Naive thymus-derived CD4-positive, alpha-beta T cell (primary cell): ENCODE data around the gene GMDS. TPM values are rescaled to one million over a fixed set of nuclear protein-coding genes. Genes with fewer than 3 reads are reported as not detected.

Source experiments
- ATAC-seq: fragments of 150-1000 bp; cut with Tn5 transposase; 2 replicates; pipeline ENCODE4 v1.10.0; 2021; ENCODE audit warnings: mild to moderate bottlenecking, moderate library complexity
- CTCF ChIA-PET: fragments of 350-600 bp; sonication (Branson Sonifier 250); formaldehyde crosslinking; loops from one replicate; lab custom pipeline; 2021; ENCODE audit warnings: antibody characterized with exemption; lab: Charles Lee
- POLR2A ChIA-PET: fragments of 350-600 bp; sonication (Branson Sonifier 250); formaldehyde crosslinking; loops from one replicate; lab custom pipeline; 2021; ENCODE audit warnings: antibody characterized with exemption, inconsistent platforms; lab: Charles Lee
- DNase-seq, 9 donors: peaks; one replicate each; pipeline versions ENCODE4 v3.0.0 to v3.0.0-alpha.2; 2020 to 2022; ENCODE audit warnings: mixed read lengths in 1 of 9
- H3K27ac ChIP-seq: one replicate; pipeline ENCODE4 v1.7.0; 2013; ENCODE audit warnings: mild to moderate bottlenecking, low read depth, low read length, moderate library complexity
- H3K27me3 ChIP-seq, 2 donors: one replicate each; pipeline ENCODE4 v1.7.0; 2013; ENCODE audit warnings: low read length in 2 of 2, mild to moderate bottlenecking in 2 of 2, moderate library complexity in 2 of 2; ENCODE audit not compliant: control insufficient read depth in 2 of 2, insufficient read depth in 2 of 2
- H3K36me3 ChIP-seq, 3 experiments: 1 replicate in 2 of 3; 2 replicates in 1 of 3; pipeline ENCODE4 v1.7.0; 2013; ENCODE audit warnings: low read length in 3 of 3, mild to moderate bottlenecking in 3 of 3, moderate library complexity in 1 of 3; ENCODE audit not compliant: insufficient read depth in 3 of 3, control insufficient read depth in 2 of 3
- H3K4me1 ChIP-seq, 2 donors: one replicate each; pipeline ENCODE4 v1.7.0; 2013; ENCODE audit warnings: low read length in 2 of 2, mild to moderate bottlenecking in 2 of 2, moderate library complexity in 1 of 2; ENCODE audit not compliant: control insufficient read depth in 2 of 2, insufficient read depth in 2 of 2
- H3K4me3 ChIP-seq: 2 replicates; pipeline ENCODE4 v1.7.0; 2013; ENCODE audit warnings: mild to moderate bottlenecking, low read length
- H3K9me3 ChIP-seq, 3 experiments: 1 replicate in 2 of 3; 2 replicates in 1 of 3; pipeline ENCODE4 v1.7.0; 2013; ENCODE audit warnings: low read length in 3 of 3; ENCODE audit not compliant: control insufficient read depth in 2 of 3
- H3K27ac Mint-ChIP-seq, 9 donors: one replicate each; pipeline ENCODE4 v1.8.0; 2020 to 2022; ENCODE audit warnings: mixed read lengths in 9 of 9, mild to moderate bottlenecking in 8 of 9, moderate library complexity in 5 of 9, inconsistent platforms in 2 of 9
- H3K27me3 Mint-ChIP-seq, 5 donors: one replicate each; pipeline ENCODE4 v1.8.0; 2021 to 2022; ENCODE audit warnings: mixed read lengths in 5 of 5, mild to moderate bottlenecking in 1 of 5
- H3K36me3 Mint-ChIP-seq, 5 donors: one replicate each; pipeline ENCODE4 v1.8.0; 2020 to 2022; ENCODE audit warnings: mixed read lengths in 5 of 5, mild to moderate bottlenecking in 3 of 5, inconsistent platforms in 1 of 5
- H3K4me1 Mint-ChIP-seq, 7 donors: one replicate each; pipeline ENCODE4 v1.8.0; 2020 to 2022; ENCODE audit warnings: mixed read lengths in 7 of 7, mild to moderate bottlenecking in 3 of 7, inconsistent platforms in 1 of 7
- H3K4me3 Mint-ChIP-seq, 10 donors: one replicate each; pipeline ENCODE4 v1.8.0; 2020 to 2022; ENCODE audit warnings: mild to moderate bottlenecking in 10 of 10, mixed read lengths in 10 of 10, moderate library complexity in 6 of 10, inconsistent platforms in 2 of 10
- H3K9me3 Mint-ChIP-seq, 11 donors: one replicate each; pipeline ENCODE4 v1.8.0; 2020 to 2022; ENCODE audit warnings: mixed read lengths in 11 of 11, mild to moderate bottlenecking in 4 of 11, inconsistent platforms in 1 of 11, moderate library complexity in 1 of 11
- intact Hi-C, 2 donors: fragments of 100-400 bp; cut with micrococcal nuclease; formaldehyde crosslinking; loops; one replicate each; pipeline ENCODE4 v1.15.1; 2023
- polyA plus RNA-seq, 2 donors: library from polyadenylated mRNA; unstranded; fragments of 300-500 nt; fragmentation: Illumina TruSeq; gene quantifications; one replicate each; pipeline ENCODE4 v1.2.3, GENCODE V29; 2021
- total RNA-seq, 6 experiments: library from RNA in 5 of 6; stranded (reverse) in 5 of 6; gene quantifications; 1 replicate in 5 of 6; 2 replicates in 1 of 6; pipeline ENCODE4 v1.2.3 and lab custom pipeline; 2021 to 2026

GMDS gene
- total and polyA plus RNA-seq, 7 experiments from 2014 or later: 12.7 to 33.9 (median 18.3) TPM

GRCh38 chr6:1763404-1763803 lies 482.0 kb downstream of the GMDS start:
- Histone ChIP-seq H3K27me3 (no peaks in the 10 kb centered on the region), H3K4me3 (no peak overlapping the region), H3K36me3 (no peaks in the 10 kb centered on the region), H3K9me3 (no peaks in the 10 kb centered on the region), H3K27ac (no peak overlapping the region), H3K4me1 (no peaks in the 10 kb centered on the region)
- POLR2A ChIA-PET: no interaction called here
- Mint-ChIP-seq H3K27me3 (no peaks in the 10 kb centered on the region), H3K36me3 (peaks cover 0 to 36% (median 18%) of the 10 kb centered on the region in 5 donors), H3K4me1 (peaks cover 0 to 8% (median 0%) of the 10 kb centered on the region in 7 donors), H3K27ac (no peak overlapping the region), H3K4me3 (no peak overlapping the region), H3K9me3 (no peaks in the 10 kb centered on the region)
- intact Hi-C loops: no loop called here
- CTCF ChIA-PET: interaction anchor here (1.0 kb wide), 1 partner anchor 9 kb away, joined by 3 read pairs; no protein-coding TSS in a partner anchor
- ATAC-seq (no peak), DNase-seq (no peak)

GRCh38 chr6:1762203-1762602 lies 483.2 kb downstream of the GMDS start:
- Histone ChIP-seq H3K4me3 (no peak overlapping the region), H3K27ac (no peak overlapping the region), H3K36me3 (no peaks in the 10 kb centered on the region), H3K9me3 (no peaks in the 10 kb centered on the region), H3K4me1 (no peaks in the 10 kb centered on the region), H3K27me3 (no peaks in the 10 kb centered on the region)
- H3K36me3 Mint-ChIP-seq: peaks cover 0 to 39% (median 21%) of the 10 kb centered on the region in 5 donors
- no peaks in the 10 kb centered on the region for H3K27me3 Mint-ChIP-seq
- no peak overlapping the region for H3K27ac Mint-ChIP-seq
- ChIA-PET POLR2A (no interaction called here), CTCF (interaction anchor here (1.0 kb wide), 1 partner anchor 8 kb away, joined by 3 read pairs; no protein-coding TSS in a partner anchor)
- DNase-seq (no peak), ATAC-seq (no peak)
- H3K4me3 Mint-ChIP-seq: no peak overlapping the region
- peaks cover 0 to 3% (median 0%) of the 10 kb centered on the region in 11 donors for H3K9me3 Mint-ChIP-seq
- H3K4me1 Mint-ChIP-seq: no peaks in the 10 kb centered on the region
- intact Hi-C loops: no loop called here

GRCh38 chr6:1761477-1761877 lies 483.9 kb downstream of the GMDS start:
- CTCF ChIA-PET: no interaction called here
- POLR2A ChIA-PET: no interaction called here
- no peaks in the 10 kb centered on the region for H3K36me3 ChIP-seq
- ATAC-seq (no peak), DNase-seq (no peak)
- Mint-ChIP-seq H3K9me3 (peaks cover 0 to 3% (median 0%) of the 10 kb centered on the region in 11 donors), H3K36me3 (peaks cover 0 to 46% (median 25%) of the 10 kb centered on the region in 5 donors), H3K4me1 (no peaks in the 10 kb centered on the region), H3K27ac (no peak overlapping the region), H3K27me3 (no peaks in the 10 kb centered on the region), H3K4me3 (no peak overlapping the region)
- no peaks in the 10 kb centered on the region for H3K4me1 ChIP-seq
- H3K9me3 ChIP-seq: no peaks in the 10 kb centered on the region
- H3K27ac ChIP-seq: no peak overlapping the region
- H3K27me3 ChIP-seq: no peaks in the 10 kb centered on the region
- no peak overlapping the region for H3K4me3 ChIP-seq
- intact Hi-C loops: no loop called here

- Histone ChIP-seq H3K4me1 (no peaks in the 10 kb centered on the region), H3K27ac (no peak overlapping the region), H3K36me3 (no peaks in the 10 kb centered on the region), H3K9me3 (no peaks in the 10 kb centered on the region), H3K27me3 (no peaks in the 10 kb centered on the region), H3K4me3 (no peak overlapping the region)
- Mint-ChIP-seq H3K4me3 (no peak overlapping the region), H3K27me3 (no peaks in the 10 kb centered on the region), H3K9me3 (peaks cover 0 to 3% (median 0%) of the 10 kb centered on the region in 11 donors), H3K36me3 (peaks cover 0 to 43% (median 21%) of the 10 kb centered on the region in 5 donors), H3K4me1 (no peaks in the 10 kb centered on the region), H3K27ac (no peak overlapping the region)
- ChIA-PET CTCF (no interaction called here), POLR2A (no interaction called here)
- DNase-seq: no peak
- ATAC-seq: no peak
- intact Hi-C loops: no loop called here
Observed at GRCh38 chr6:1760876-1761275, 484.5 kb downstream of the GMDS start.

GRCh38 chr6:1759870-1760269 lies 485.5 kb downstream of the GMDS start:
- no peak overlapping the region for H3K27ac ChIP-seq
- H3K27ac Mint-ChIP-seq: no peak overlapping the region
- H3K9me3 ChIP-seq: no peaks in the 10 kb centered on the region
- peaks cover 0 to 40% (median 17%) of the 10 kb centered on the region in 5 donors for H3K36me3 Mint-ChIP-seq
- H3K36me3 ChIP-seq: no peaks in the 10 kb centered on the region
- intact Hi-C loops: no loop called here
- no peaks in the 10 kb centered on the region for H3K4me1 ChIP-seq
- no peaks in the 10 kb centered on the region for H3K27me3 Mint-ChIP-seq
- H3K4me3 Mint-ChIP-seq: no peak overlapping the region
- CTCF ChIA-PET: no interaction called here
- H3K9me3 Mint-ChIP-seq: peaks cover 0 to 10% (median 1%) of the 10 kb centered on the region in 11 donors
- no peak for DNase-seq
- H3K4me3 ChIP-seq: no peak overlapping the region
- ATAC-seq: no peak
- H3K4me1 Mint-ChIP-seq: no peaks in the 10 kb centered on the region
- no peaks in the 10 kb centered on the region for H3K27me3 ChIP-seq
- POLR2A ChIA-PET: no interaction called here

GRCh38 chr6:1758076-1758679 lies 487.2 kb downstream of the GMDS start:
- ChIA-PET POLR2A (no interaction called here), CTCF (no interaction called here)
- Histone ChIP-seq H3K4me1 (no peaks in the 10 kb centered on the region), H3K27me3 (no peaks in the 10 kb centered on the region), H3K27ac (no peak overlapping the region), H3K36me3 (no peaks in the 10 kb centered on the region), H3K4me3 (no peak overlapping the region), H3K9me3 (no peaks in the 10 kb centered on the region)
- Mint-ChIP-seq H3K36me3 (peaks cover 0 to 40% (median 29%) of the 10 kb centered on the region in 5 donors), H3K9me3 (peaks cover 4 to 25% (median 6%) of the 10 kb centered on the region in 11 donors), H3K4me3 (no peak overlapping the region), H3K4me1 (no peaks in the 10 kb centered on the region), H3K27ac (no peak overlapping the region), H3K27me3 (no peaks in the 10 kb centered on the region)
- DNase-seq (no peak), ATAC-seq (no peak)
- intact Hi-C loops: no loop called here

- Mint-ChIP-seq H3K36me3 (peaks cover 0 to 46% (median 36%) of the 10 kb centered on the region in 5 donors), H3K27me3 (no peaks in the 10 kb centered on the region), H3K9me3 (peaks cover 4 to 35% (median 12%) of the 10 kb centered on the region in 11 donors), H3K4me3 (no peak overlapping the region), H3K4me1 (no peaks in the 10 kb centered on the region), H3K27ac (no peak overlapping the region)
- ChIA-PET POLR2A (no interaction called here), CTCF (no interaction called here)
- H3K27ac ChIP-seq: no peak overlapping the region
- DNase-seq: no peak
- no peaks in the 10 kb centered on the region for H3K9me3 ChIP-seq
- intact Hi-C loops: no loop called here
- ATAC-seq: no peak
- no peak overlapping the region for H3K4me3 ChIP-seq
- no peaks in the 10 kb centered on the region for H3K36me3 ChIP-seq
- no peaks in the 10 kb centered on the region for H3K27me3 ChIP-seq
- no peaks in the 10 kb centered on the region for H3K4me1 ChIP-seq
Observed at GRCh38 chr6:1757131-1757530, 488.3 kb downstream of the GMDS start.
